K562 (cell line): ENCODE results near the gene CEBPZ. TPM values are rescaled to one million over a fixed set of nuclear protein-coding genes. Genes with fewer than 3 reads are reported as not detected.

Source experiments
- ATAC-seq: fragments of 200-7000 bp; cut with Tn5 transposase; 3 replicates; pipeline ENCODE4 v1.9.1; 2020; ENCODE audit warnings: moderate library complexity
- BruUV-seq: library from RNA; stranded (reverse); fragments of 400-500 nt; replicated peaks from 2 replicates; lab custom pipeline; 2021; lab: Mats Ljungman, UMichigan
- CTCF ChIA-PET: fragments of 300-600 bp; formaldehyde crosslinking; extraction: SDS; loops from one replicate; lab custom pipeline; 2021; ENCODE audit warnings: low intra/inter-chr PET ratio; lab: Yijun Ruan, JAX
- POLR2A ChIA-PET: fragments of 300-600, 350-650 bp; sonication (Branson Sonifier 250); formaldehyde crosslinking; extraction: SDS; loops from one replicate; lab custom pipeline; 2021; ENCODE audit warnings: antibody characterized with exemption, inconsistent platforms; lab: Yijun Ruan, JAX
- DNase-seq, 4 experiments: peaks; one replicate each; pipeline versions ENCODE4 v3.0.0 to v3.0.0-alpha.2; 2011 to 2018; ENCODE audit warnings: low spot score in 3 of 4, mixed read lengths in 3 of 4; ENCODE audit errors: extremely low read depth in 1 of 4
- FAIRE-seq: peaks from 2 replicates; lab custom pipeline; 2011; peaks lifted over from hg19 to GRCh38; lab: Jason Lieb, UNC
- H2AFZ ChIP-seq: 2 replicates; pipeline ENCODE4 v1.6.0; 2011; ENCODE audit warnings: low read depth, low read length, control low read depth, inconsistent platforms
- H3K27ac ChIP-seq: fragments of 200-600 bp; 3 replicates; pipeline ENCODE4 v1.8.0; 2011; ENCODE audit warnings: low read depth, mild to moderate bottlenecking, control low read depth, inconsistent platforms, low read length, moderate library complexity, mixed read lengths; ENCODE audit errors: extremely low read depth
- H3K27me3 ChIP-seq, 2 experiments: fragments of 300-600 bp in 1 of 2; 2 replicates in 1 of 2; 3 replicates in 1 of 2; pipeline versions ENCODE4 v1.6.0 to v1.8.0; 2011; ENCODE audit warnings: inconsistent platforms in 2 of 2, low read length in 2 of 2, mild to moderate bottlenecking in 1 of 2, mixed read lengths in 1 of 2, moderate library complexity in 1 of 2; ENCODE audit not compliant: control insufficient read depth in 2 of 2, insufficient read depth in 2 of 2
- H3K36me3 ChIP-seq: fragments of 300-600 bp; 3 replicates; pipeline ENCODE4 v1.8.0; 2011; ENCODE audit warnings: mild to moderate bottlenecking, low read length, inconsistent platforms; ENCODE audit not compliant: control insufficient read depth, insufficient read depth
- H3K4me1 ChIP-seq, 2 experiments: fragments of 200-600 bp in 1 of 2; replicated peaks in 1 of 2; 2 replicates in 1 of 2; 3 replicates in 1 of 2; pipeline versions ENCODE4 v1.5.1 to v1.8.0; 2011; ENCODE audit warnings: inconsistent platforms in 2 of 2, low read length in 2 of 2, mild to moderate bottlenecking in 1 of 2, mixed read lengths in 1 of 2, moderate library complexity in 1 of 2; ENCODE audit not compliant: control insufficient read depth in 2 of 2, insufficient read depth in 2 of 2
- H3K4me2 ChIP-seq: 2 replicates; pipeline ENCODE4 v1.6.1; 2011; ENCODE audit warnings: low read length, control low read depth, inconsistent platforms, mixed read lengths; ENCODE audit not compliant: insufficient read depth
- H3K4me3 ChIP-seq: fragments of 200-600 bp; sonication (generic), shearing (Covaris generic); 2 replicates; pipeline ENCODE4 v1.5.1; 2016; ENCODE audit warnings: control low read depth, inconsistent platforms
- H3K79me2 ChIP-seq: fragments of 200-600 bp; 3 replicates; pipeline ENCODE4 v1.8.0; 2011; ENCODE audit warnings: low read length, inconsistent platforms; ENCODE audit not compliant: control insufficient read depth, insufficient read depth
- H3K9ac ChIP-seq, 2 experiments: 2 replicates each; pipeline versions ENCODE4 v1.6.0 to v1.6.1; 2011; ENCODE audit warnings: low read depth in 2 of 2, low read length in 2 of 2, control low read depth in 1 of 2, inconsistent platforms in 1 of 2, mild to moderate bottlenecking in 1 of 2, mixed read lengths in 1 of 2; ENCODE audit not compliant: insufficient read depth in 1 of 2
- H3K9me1 ChIP-seq: one replicate; pipeline ENCODE4 v1.6.0; 2011; ENCODE audit warnings: inconsistent platforms, mild to moderate bottlenecking, low read length, moderate library complexity; ENCODE audit not compliant: control insufficient read depth, insufficient read depth
- H3K9me3 ChIP-seq: replicated peaks from 2 replicates; pipeline ENCODE4 v1.5.1; 2011; ENCODE audit warnings: low read depth, low read length, inconsistent platforms; ENCODE audit not compliant: control insufficient read depth, insufficient read depth
- H4K20me1 ChIP-seq: replicated peaks from 2 replicates; pipeline ENCODE4 v1.6.1; 2011; ENCODE audit warnings: low read length, inconsistent platforms, mixed read lengths; ENCODE audit not compliant: control insufficient read depth, insufficient read depth
- EP300 ChIP-seq: IDR thresholded peaks from 2 replicates; pipeline ENCODE4 v1.6.1; 2012; ENCODE audit warnings: low read length, improper control_type of control experiment
- HMGN3 ChIP-seq: IDR thresholded peaks from 2 replicates; pipeline ENCODE4 v1.6.1; 2011; ENCODE audit warnings: borderline replicate concordance, low read depth, mild to moderate bottlenecking, mixed read lengths, low read length; ENCODE audit not compliant: insufficient read length; ENCODE audit errors: extremely low read depth
- POLR2H ChIP-seq: IDR thresholded peaks from 2 replicates; pipeline ENCODE4 v1.6.1; 2016; ENCODE audit warnings: missing genetic modification characterization, low read depth, mild to moderate bottlenecking, control low read depth, missing compliant biosample characterization, moderate library complexity
- PURB ChIP-seq: sonication (generic); formaldehyde crosslinking; IDR thresholded peaks from 2 replicates; pipeline ENCODE4 v1.9.0; 2021; ENCODE audit warnings: low read depth, mild to moderate bottlenecking, missing genetic modification reagents
- RBFOX2 ChIP-seq: fragments of 200-400 bp; formaldehyde crosslinking; IDR thresholded peaks from 2 replicates; pipeline ENCODE4 v1.6.1; 2017; ENCODE audit warnings: low read depth, mild to moderate bottlenecking, low read length, moderate library complexity
- ZNF57 ChIP-seq: fragments of 450-650 bp; formaldehyde crosslinking; IDR thresholded peaks from 2 replicates; pipeline ENCODE4 v1.4.0; 2020; ENCODE audit warnings: mild to moderate bottlenecking, moderate library complexity
- ZNF764 ChIP-seq: fragments of 250-450 bp; sonication (Bioruptor Pico); IDR thresholded peaks from 2 replicates; pipeline ENCODE4 v1.4.0; 2020; ENCODE audit warnings: low read depth, mild to moderate bottlenecking, moderate library complexity
- ZNF766 ChIP-seq: fragments of 200-800 bp; sonication (Bioruptor generic); conservative IDR thresholded peaks from 2 replicates; pipeline ENCODE4 v1.6.1; 2016; ENCODE audit warnings: missing genetic modification characterization, missing compliant biosample characterization
- WGBS: fragments of 100-300 bp; shearing (Covaris generic); methylation state at CpG from one replicate; pipeline ENCODE4 v1.1.6; 2016; ENCODE audit warnings: low coverage, mixed read lengths; ENCODE audit not compliant: insufficient coverage; ENCODE audit errors: missing lambda C conversion rate; 5-methylcytosine and 5-hydroxymethylcytosine counted together
- in situ Hi-C: fragments of 300-500 bp; cut with MboI; formaldehyde crosslinking; loops from 4 replicates; pipeline ENCODE4 v1.15.0; 2018; ENCODE audit warnings: inconsistent platforms, mixed read lengths
- intact Hi-C: fragments of 100-400 bp; cut with micrococcal nuclease; formaldehyde crosslinking; loops from 2 replicates; pipeline ENCODE4 v1.14.2; 2022
- polyA plus RNA-seq, 8 experiments: library from polyadenylated mRNA; depleted of rRNA in 4 of 8; stranded (reverse) in 5 of 8; unstranded in 3 of 8; fragments of >200 nt; fragmentation: Nextera tagmentation in 2 of 8; fragmentation: Illumina TruSeq in 1 of 8; extraction: Ambion mirVana in 2 of 8; extraction: Trizol in 1 of 8; gene quantifications; 2 replicates each; pipeline versions ENCODE4 v1.2.1 to v1.2.3, GENCODE V29; 2011 to 2014; ENCODE audit warnings: inconsistent platforms in 1 of 8, missing spikeins in 1 of 8
- total RNA-seq, 7 experiments: library from RNA; depleted of rRNA in 6 of 7; stranded (reverse); fragments of >200 nt in 6 of 7; fragmentation: Illumina TruSeq in 2 of 7; extraction: Trizol in 2 of 7; gene quantifications; 2 replicates each; pipeline versions ENCODE4 v1.2.1 to v1.2.3, GENCODE V29; 2011 to 2021; ENCODE audit warnings: low replicate concordance in 1 of 7
- TF ChIP-seq, protein P1 (sequence below), 2 experiments: fragments of 200-800 bp in 1 of 2; sonication (Bioruptor generic) in 1 of 2; sonication (generic) in 1 of 2; formaldehyde crosslinking in 1 of 2; IDR thresholded peaks in 1 of 2; conservative IDR thresholded peaks in 1 of 2; 2 replicates each; pipeline versions ENCODE4 v1.5.0 to v1.6.1; 2016 to 2020; ENCODE audit warnings: missing compliant biosample characterization in 1 of 2, missing genetic modification characterization in 1 of 2, missing genetic modification reagents in 1 of 2
- TF ChIP-seq, protein P2 (sequence below), 2 experiments: fragments of 450-650 bp; IDR thresholded peaks; 2 replicates each; pipeline ENCODE4 v1.6.1; 2016; ENCODE audit warnings: mild to moderate bottlenecking in 2 of 2, borderline replicate concordance in 1 of 2, low read depth in 1 of 2, moderate library complexity in 1 of 2
- TF ChIP-seq, protein P3 (sequence below): IDR thresholded peaks from 3 replicates; pipeline ENCODE4 v1.6.1; 2011; ENCODE audit warnings: borderline replicate concordance, mild to moderate bottlenecking; ENCODE audit not compliant: insufficient read length, insufficient read depth

Gene CEBPZ
- total and polyA plus RNA-seq, 9 of the 15 experiments (the other 6 are each of a cell fraction or from before 2014, with no cell fraction given): 49.7 to 160 (median 82.8) TPM

DNA sequence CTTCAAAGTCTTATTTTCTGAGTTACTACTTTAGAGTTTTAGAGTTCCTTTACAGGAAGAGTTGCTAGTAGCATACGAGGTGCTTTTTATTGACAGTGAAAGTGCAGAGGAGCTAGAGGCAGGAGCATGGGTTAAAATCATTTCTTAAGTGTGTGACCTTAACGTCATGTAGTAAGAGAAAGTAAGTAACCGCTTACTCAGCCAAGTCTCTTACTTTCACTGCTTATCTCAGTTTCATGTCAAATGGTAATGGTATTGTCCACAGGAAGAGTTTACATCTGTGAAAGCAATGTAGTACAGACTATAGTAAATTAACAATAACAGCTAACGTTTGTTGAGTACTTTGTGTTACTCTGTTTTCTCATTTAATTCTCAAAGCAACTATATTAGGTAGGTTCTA, 12.6 kb upstream of the CEBPZ start:
- no peaks in the 10 kb centered on the region for H3K9me3 ChIP-seq
- H4K20me1 ChIP-seq: no peaks in the 10 kb centered on the region
- intact Hi-C loops: no loop called here
- H3K79me2 ChIP-seq: no peaks in the 10 kb centered on the region
- ATAC-seq (no peak), FAIRE-seq (no peak), DNase-seq (no peak)
- H3K9me1 ChIP-seq: no peaks in the 10 kb centered on the region
- no peaks in the 10 kb centered on the region for H3K4me1 ChIP-seq
- CTCF ChIA-PET: no interaction called here
- H3K9ac ChIP-seq: no peak overlapping the region
- in situ Hi-C loops: no loop called here
- no peaks in the 10 kb centered on the region for H3K27me3 ChIP-seq
- no peak overlapping the region for H3K27ac ChIP-seq
- no TSS peak for BruUV-seq
- H2AFZ ChIP-seq: no peak overlapping the region
- WGBS: 69% methylated on average over 4 of the region's 4 CpGs
- POLR2A ChIA-PET: interaction anchor here (1.2 to 1.6 kb wide), 2 partner anchors 11 to 12 kb away, joined by 4 to 6 read pairs; partner anchors contain the start of genes CEBPZ and NDUFAF7
- H3K36me3 ChIP-seq: peaks cover 88% of the 10 kb centered on the region
- no peak overlapping the region for H3K4me2 ChIP-seq
- no peak overlapping the region for H3K4me3 ChIP-seq
- TF ChIP-seq, protein P1, sequence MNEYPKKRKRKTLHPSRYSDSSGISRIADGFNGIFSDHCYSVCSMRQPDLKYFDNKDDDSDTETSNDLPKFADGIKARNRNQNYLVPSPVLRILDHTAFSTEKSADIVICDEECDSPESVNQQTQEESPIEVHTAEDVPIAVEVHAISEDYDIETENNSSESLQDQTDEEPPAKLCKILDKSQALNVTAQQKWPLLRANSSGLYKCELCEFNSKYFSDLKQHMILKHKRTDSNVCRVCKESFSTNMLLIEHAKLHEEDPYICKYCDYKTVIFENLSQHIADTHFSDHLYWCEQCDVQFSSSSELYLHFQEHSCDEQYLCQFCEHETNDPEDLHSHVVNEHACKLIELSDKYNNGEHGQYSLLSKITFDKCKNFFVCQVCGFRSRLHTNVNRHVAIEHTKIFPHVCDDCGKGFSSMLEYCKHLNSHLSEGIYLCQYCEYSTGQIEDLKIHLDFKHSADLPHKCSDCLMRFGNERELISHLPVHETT (CRISPR knock-in tag; conservative IDR thresholded peaks at IDR 0.05 in 1 of 2, IDR thresholded peaks at IDR 0.05 in 1 of 2): no peak
- TF ChIP-seq HMGN3 (no peak), ZNF57 (CRISPR knock-in tag) (no peak), ZNF766 (no peak), RBFOX2 (no peak), EP300 (no peak), POLR2H (tag) (no peak), PURB (no peak), ZNF764 (no peak)
- TF ChIP-seq, protein P2, sequence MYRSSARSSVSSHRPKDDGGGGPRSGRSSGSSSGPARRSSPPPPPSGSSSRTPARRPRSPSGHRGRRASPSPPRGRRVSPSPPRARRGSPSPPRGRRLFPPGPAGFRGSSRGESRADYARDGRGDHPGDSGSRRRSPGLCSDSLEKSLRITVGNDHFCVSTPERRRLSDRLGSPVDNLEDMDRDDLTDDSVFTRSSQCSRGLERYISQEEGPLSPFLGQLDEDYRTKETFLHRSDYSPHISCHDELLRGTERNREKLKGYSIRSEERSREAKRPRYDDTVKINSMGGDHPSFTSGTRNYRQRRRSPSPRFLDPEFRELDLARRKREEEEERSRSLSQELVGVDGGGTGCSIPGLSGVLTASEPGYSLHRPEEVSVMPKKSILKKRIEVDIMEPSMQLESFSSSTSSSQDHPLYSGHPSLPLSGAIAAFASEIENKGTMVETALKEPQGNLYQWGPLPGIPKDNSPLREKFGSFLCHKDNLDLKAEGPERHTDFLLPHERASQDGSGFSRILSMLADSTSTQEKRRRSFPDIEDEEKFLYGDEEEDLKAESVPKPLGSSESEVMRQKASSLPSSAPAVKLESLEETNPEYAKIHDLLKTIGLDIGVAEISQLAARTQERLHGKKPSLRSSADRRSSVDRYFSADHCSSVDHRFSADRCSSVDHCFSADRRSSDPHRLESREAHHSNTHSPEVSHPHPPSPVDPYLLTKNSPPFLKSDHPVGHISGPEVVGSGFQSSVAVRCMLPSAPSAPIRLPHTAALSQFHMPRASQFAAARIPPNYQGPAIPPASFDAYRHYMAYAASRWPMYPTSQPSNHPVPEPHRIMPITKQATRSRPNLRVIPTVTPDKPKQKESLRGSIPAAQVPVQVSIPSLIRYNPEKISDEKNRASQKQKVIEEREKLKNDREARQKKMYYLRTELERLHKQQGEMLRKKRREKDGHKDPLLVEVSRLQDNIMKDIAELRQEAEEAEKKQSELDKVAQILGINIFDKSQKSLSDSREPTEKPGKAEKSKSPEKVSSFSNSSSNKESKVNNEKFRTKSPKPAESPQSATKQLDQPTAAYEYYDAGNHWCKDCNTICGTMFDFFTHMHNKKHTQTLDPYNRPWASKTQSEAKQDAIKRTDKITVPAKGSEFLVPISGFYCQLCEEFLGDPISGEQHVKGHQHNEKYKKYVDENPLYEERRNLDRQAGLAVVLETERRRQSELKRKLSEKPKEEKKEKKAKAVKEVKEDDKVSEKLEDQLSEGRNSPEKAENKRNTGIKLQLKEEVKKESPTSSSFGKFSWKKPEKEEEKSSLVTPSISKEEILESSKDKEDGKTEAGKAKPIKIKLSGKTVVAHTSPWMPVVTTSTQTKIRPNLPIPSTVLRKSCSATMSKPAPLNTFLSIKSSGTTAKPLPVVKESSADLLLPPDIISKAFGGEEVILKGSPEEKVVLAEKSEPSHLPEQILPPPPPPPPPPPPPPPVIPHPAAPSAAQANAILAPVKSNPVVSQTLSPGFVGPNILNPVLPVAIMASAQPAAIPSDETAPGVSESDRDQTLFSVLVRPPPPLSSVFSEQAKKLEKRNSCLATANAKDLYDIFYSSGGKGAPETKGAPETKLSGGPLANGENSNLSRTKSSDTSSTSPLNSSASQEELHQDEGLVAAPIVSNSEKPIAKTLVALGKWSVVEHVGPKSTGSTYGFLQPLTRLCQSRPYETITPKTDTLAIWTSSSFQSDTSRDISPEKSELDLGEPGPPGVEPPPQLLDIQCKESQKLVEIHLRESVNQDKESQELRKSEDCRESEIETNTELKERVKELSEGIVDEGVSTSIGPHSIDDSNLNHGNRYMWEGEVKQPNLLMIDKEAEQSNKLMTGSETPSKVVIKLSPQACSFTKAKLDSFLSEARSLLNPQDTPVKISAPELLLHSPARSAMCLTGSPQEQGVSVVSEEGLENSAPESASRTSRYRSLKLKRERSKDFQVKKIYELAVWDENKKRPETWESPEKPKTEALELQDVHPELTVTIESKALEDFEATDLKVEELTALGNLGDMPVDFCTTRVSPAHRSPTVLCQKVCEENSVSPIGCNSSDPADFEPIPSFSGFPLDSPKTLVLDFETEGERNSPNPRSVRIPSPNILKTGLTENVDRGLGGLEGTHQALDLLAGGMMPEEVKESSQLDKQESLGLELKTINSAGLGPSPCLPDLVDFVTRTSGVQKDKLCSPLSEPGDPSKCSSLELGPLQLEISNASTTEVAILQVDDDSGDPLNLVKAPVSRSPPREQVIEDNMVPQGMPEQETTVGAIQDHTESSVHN (IDR thresholded peaks at IDR 0.05; ENCODE audit: borderline replicate concordance in 1 of 2, low read depth in 1 of 2): no peak
- TF ChIP-seq, protein P3, sequence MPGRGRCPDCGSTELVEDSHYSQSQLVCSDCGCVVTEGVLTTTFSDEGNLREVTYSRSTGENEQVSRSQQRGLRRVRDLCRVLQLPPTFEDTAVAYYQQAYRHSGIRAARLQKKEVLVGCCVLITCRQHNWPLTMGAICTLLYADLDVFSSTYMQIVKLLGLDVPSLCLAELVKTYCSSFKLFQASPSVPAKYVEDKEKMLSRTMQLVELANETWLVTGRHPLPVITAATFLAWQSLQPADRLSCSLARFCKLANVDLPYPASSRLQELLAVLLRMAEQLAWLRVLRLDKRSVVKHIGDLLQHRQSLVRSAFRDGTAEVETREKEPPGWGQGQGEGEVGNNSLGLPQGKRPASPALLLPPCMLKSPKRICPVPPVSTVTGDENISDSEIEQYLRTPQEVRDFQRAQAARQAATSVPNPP: no peak
